SK-N-SH (cell line): ENCODE data around the gene SPSB1. TPM values are rescaled to one million over a fixed set of nuclear protein-coding genes. Genes with fewer than 3 reads are reported as not detected.

Source experiments
- CTCF ChIA-PET: fragments of 300-600, 350-600 bp; formaldehyde crosslinking; extraction: SDS; loops from one replicate; lab custom pipeline; 2021; lab: Yijun Ruan, JAX
- POLR2A ChIA-PET: fragments of 350-600 bp; sonication (Branson Sonifier 250); formaldehyde crosslinking; extraction: SDS; loops from one replicate; lab custom pipeline; 2020; ENCODE audit warnings: antibody characterized with exemption, inconsistent platforms; lab: Yijun Ruan, JAX
- DNase-seq: peaks from one replicate; pipeline ENCODE4 v3.0.0; 2012
- H2AFZ ChIP-seq: fragments of 200-600 bp; sonication (generic); 2 replicates; pipeline ENCODE4 v1.8.1; 2016; ENCODE audit warnings: antibody characterized with exemption, mild to moderate bottlenecking, low read depth
- H3F3A ChIP-seq: fragments of 200-600 bp; sonication (generic); replicated peaks from 2 replicates; pipeline ENCODE3; 2016; ENCODE audit warnings: antibody characterized with exemption, mild to moderate bottlenecking; ENCODE audit not compliant: insufficient read depth
- H3K27ac ChIP-seq, 2 experiments: fragments of 200-500 bp in 1 of 2; fragments of 200-600 bp in 1 of 2; sonication (Bioruptor generic) in 1 of 2; sonication (generic), shearing (Covaris generic) in 1 of 2; 2 replicates each; pipeline versions ENCODE4 v1.5.1 to v1.6.1; 2014 to 2016; ENCODE audit warnings: low read depth in 2 of 2, inconsistent platforms in 1 of 2, low read length in 1 of 2, mild to moderate bottlenecking in 1 of 2, mixed read lengths in 1 of 2
- H3K27me3 ChIP-seq: fragments of 200-600 bp; sonication (generic), shearing (Covaris generic); 2 replicates; pipeline ENCODE4 v1.6.1; 2016; ENCODE audit warnings: mixed run types; ENCODE audit not compliant: insufficient read depth
- H3K36me3 ChIP-seq, 2 experiments: fragments of 200-500 bp in 1 of 2; fragments of 200-600 bp in 1 of 2; sonication (Bioruptor generic) in 1 of 2; sonication (generic) in 1 of 2; replicated peaks in 1 of 2; 2 replicates each; pipeline versions ENCODE3 to v1.5.1; 2014 to 2016; ENCODE audit warnings: low read length in 1 of 2, mild to moderate bottlenecking in 1 of 2; ENCODE audit not compliant: insufficient read depth in 2 of 2, control insufficient read depth in 1 of 2
- H3K4me1 ChIP-seq, 2 experiments: fragments of 200-500 bp in 1 of 2; fragments of 200-600 bp in 1 of 2; sonication (Bioruptor generic) in 1 of 2; sonication (generic), shearing (Covaris generic) in 1 of 2; 2 replicates each; pipeline versions ENCODE4 v1.5.1 to v1.6.1; 2014 to 2016; ENCODE audit warnings: low read depth in 1 of 2, low read length in 1 of 2, mixed run types in 1 of 2; ENCODE audit not compliant: insufficient read depth in 2 of 2, control insufficient read depth in 1 of 2
- H3K4me2 ChIP-seq: fragments of 200-600 bp; sonication (generic), shearing (Covaris generic); 2 replicates; pipeline ENCODE4 v1.6.1; 2017; ENCODE audit warnings: mixed run types
- H3K4me3 ChIP-seq, 2 experiments: fragments of 200-500 bp in 1 of 2; fragments of 200-600 bp in 1 of 2; sonication (Bioruptor generic) in 1 of 2; sonication (generic), shearing (Covaris generic) in 1 of 2; 2 replicates each; pipeline versions ENCODE4 v1.5.1 to v1.8.1; 2014 to 2016; ENCODE audit warnings: low read depth in 2 of 2, inconsistent platforms in 1 of 2, low read length in 1 of 2, mild to moderate bottlenecking in 1 of 2, mixed read lengths in 1 of 2, moderate library complexity in 1 of 2
- H3K79me2 ChIP-seq: fragments of 200-600 bp; sonication (generic); 2 replicates; pipeline ENCODE4 v1.8.1; 2017; ENCODE audit warnings: mild to moderate bottlenecking; ENCODE audit not compliant: insufficient read depth
- H3K9ac ChIP-seq: fragments of 200-600 bp; sonication (generic); 2 replicates; pipeline ENCODE4 v1.6.1; 2017; ENCODE audit warnings: mixed run types
- H3K9me2 ChIP-seq: fragments of 200-600 bp; sonication (generic); 2 replicates; pipeline ENCODE4 v1.6.1; 2017; ENCODE audit warnings: mixed run types
- H3K9me3 ChIP-seq: fragments of 200-600 bp; sonication (generic); 2 replicates; pipeline ENCODE4 v1.6.1; 2017; ENCODE audit warnings: mixed run types, mild to moderate bottlenecking, moderate library complexity
- H4K20me1 ChIP-seq: fragments of 200-600 bp; sonication (generic); 2 replicates; pipeline ENCODE4 v1.6.1; 2017; ENCODE audit warnings: mild to moderate bottlenecking, mixed run types; ENCODE audit not compliant: insufficient read depth
- CHD2 ChIP-seq: fragments of 150-350 bp; IDR thresholded peaks from 2 replicates; pipeline ENCODE4 v1.6.1; 2018; ENCODE audit warnings: low read length; ENCODE audit not compliant: partially characterized antibody
- ELF1 ChIP-seq: IDR thresholded peaks from 2 replicates; pipeline ENCODE4 v1.4.0; 2012
- EZH2phosphoT487 ChIP-seq: fragments of 200-600 bp; sonication (generic); IDR thresholded peaks from 2 replicates; pipeline ENCODE4 v1.6.1; 2017; ENCODE audit warnings: low read depth, mixed run types, mild to moderate bottlenecking, antibody characterized with exemption, moderate library complexity, borderline replicate concordance
- FOSL2 ChIP-seq: IDR thresholded peaks from 2 replicates; pipeline ENCODE4 v1.4.0; 2012; ENCODE audit warnings: low read depth, mild to moderate bottlenecking, moderate library complexity, borderline replicate concordance
- GABPA ChIP-seq: IDR thresholded peaks from 2 replicates; pipeline ENCODE4 v1.4.0; 2012; ENCODE audit warnings: low read depth, mild to moderate bottlenecking
- MAX ChIP-seq: IDR thresholded peaks from 2 replicates; pipeline ENCODE4 v1.4.0; 2012; ENCODE audit warnings: low read depth
- NFIC ChIP-seq: IDR thresholded peaks from 2 replicates; pipeline ENCODE4 v1.4.0; 2012; ENCODE audit warnings: borderline replicate concordance
- NRF1 ChIP-seq: IDR thresholded peaks from 2 replicates; pipeline ENCODE4 v1.6.1; 2012; ENCODE audit warnings: low read depth, mild to moderate bottlenecking, low read length
- RAD21 ChIP-seq: IDR thresholded peaks from 2 replicates; pipeline ENCODE4 v1.6.1; 2012; ENCODE audit warnings: mild to moderate bottlenecking, low read length
- RCOR1 ChIP-seq: fragments of 150-350 bp; IDR thresholded peaks from 2 replicates; pipeline ENCODE4 v1.6.1; 2017; ENCODE audit warnings: antibody characterized with exemption, low read length
- RFX5 ChIP-seq: IDR thresholded peaks from 2 replicates; pipeline ENCODE4 v1.6.1; 2012; ENCODE audit warnings: mild to moderate bottlenecking, improper control_type of control experiment, low read length
- SIN3A ChIP-seq: IDR thresholded peaks from 2 replicates; pipeline ENCODE4 v1.6.1; 2012; ENCODE audit warnings: low read depth, mild to moderate bottlenecking, low read length, moderate library complexity, borderline replicate concordance
- TAF1 ChIP-seq: IDR thresholded peaks from 2 replicates; pipeline ENCODE4 v1.6.1; 2012; ENCODE audit warnings: low read depth, mild to moderate bottlenecking, low read length, moderate library complexity, borderline replicate concordance
- TCF12 ChIP-seq: IDR thresholded peaks from 2 replicates; pipeline ENCODE4 v1.4.0; 2012
- USF2 ChIP-seq: fragments of 150-350 bp; IDR thresholded peaks from 2 replicates; pipeline ENCODE4 v1.6.1; 2017; ENCODE audit warnings: antibody characterized with exemption, low read length, low read depth, borderline replicate concordance
- WGBS: methylation state at CpG from one replicate; pipeline ENCODE4 v1.1.6; 2017; ENCODE audit warnings: low lambda C conversion rate; 5-methylcytosine and 5-hydroxymethylcytosine counted together
- polyA plus RNA-seq, 3 experiments: library from polyadenylated mRNA; depleted of rRNA; stranded (reverse); fragments of >200 nt; gene quantifications; 2 replicates each; pipeline ENCODE4 v1.2.3, GENCODE V29; 2012
- TF ChIP-seq, protein P1 (sequence below): IDR thresholded peaks from 2 replicates; pipeline ENCODE4 v1.4.0; 2012; ENCODE audit warnings: low read depth, borderline replicate concordance
- TF ChIP-seq, protein P2 (sequence below): IDR thresholded peaks from 2 replicates; pipeline ENCODE4 v1.4.0; 2012; ENCODE audit warnings: low read depth, borderline replicate concordance

The SPSB1 gene
- polyA plus RNA-seq, 1 of the 3 experiments (the other 2 are of a cell fraction): 9.2 TPM

DNA sequence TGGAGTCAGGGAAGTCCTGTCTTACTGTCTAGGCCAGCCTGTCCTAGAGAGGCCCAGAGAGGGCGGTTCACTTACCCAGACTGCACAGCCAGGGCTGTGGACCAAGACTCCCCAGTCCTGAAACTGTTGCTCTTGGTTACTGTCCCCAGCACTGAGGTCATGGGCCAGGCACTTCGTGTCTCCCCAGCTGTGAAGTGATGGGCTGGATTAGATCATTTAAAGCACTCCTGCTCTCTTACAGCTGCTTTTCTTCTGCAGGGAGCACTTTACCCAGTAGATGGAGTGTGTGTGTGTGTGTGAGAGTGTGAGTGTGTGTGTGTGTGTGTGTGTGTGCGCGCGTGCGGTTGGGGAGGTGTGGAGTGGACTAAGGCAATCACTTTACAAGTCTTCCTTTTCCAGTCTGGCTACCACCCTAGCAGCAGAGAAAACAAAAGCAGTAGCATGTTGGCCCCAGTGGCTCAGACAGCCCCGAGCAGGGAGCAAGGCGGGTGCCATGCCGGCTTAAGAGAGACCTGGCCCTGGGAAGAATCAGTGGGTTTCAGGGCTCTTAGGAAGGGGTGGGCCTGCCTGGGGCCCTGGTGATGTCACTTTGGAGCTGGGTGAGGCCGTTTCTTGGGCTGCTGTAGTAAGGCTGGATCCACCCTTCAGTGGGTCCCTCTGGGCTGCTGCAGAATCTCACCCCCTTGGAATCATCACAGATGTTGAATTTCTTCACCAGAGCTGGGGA is 2.4 kb downstream of the SPSB1 start:
- Histone ChIP-seq H4K20me1 (peaks cover 16% of the 10 kb centered on the region), H3K9ac (no peak overlapping the region; the same call in 1 of the 2 replicates), H3K27me3 (no peaks in the 10 kb centered on the region), H3K79me2 (peaks cover 53% of the 10 kb centered on the region), H3K27ac (peak overlapping the region in 1 of 2 experiments; percentile 52; a peak in 1 of 4 replicates), H2AFZ (no peak overlapping the region), H3K9me3 (no peaks in the 10 kb centered on the region), H3K4me2 (peak overlapping the region; percentile 84), H3K9me2 (no peaks in the 10 kb centered on the region), H3K4me3 (peak overlapping the region in 1 of 2 experiments; percentile 81; a peak in 1 of 4 replicates)
- 73% methylated on average over 8 of the region's 10 CpGs for WGBS
- no peak for DNase-seq
- ChIA-PET CTCF (interaction anchor here (0.8 to 1.0 kb wide), 3 partner anchors 9 to 201 kb away, joined by 3 to 4 read pairs (median 3); no protein-coding TSS in a partner anchor), POLR2A (no interaction called here)
- TF ChIP-seq EZH2phosphoT487 (no peak), RAD21 (peak; percentile 13; the same call in 1 of the 2 replicates), TCF12 (no peak)
- TF ChIP-seq, protein P1, sequence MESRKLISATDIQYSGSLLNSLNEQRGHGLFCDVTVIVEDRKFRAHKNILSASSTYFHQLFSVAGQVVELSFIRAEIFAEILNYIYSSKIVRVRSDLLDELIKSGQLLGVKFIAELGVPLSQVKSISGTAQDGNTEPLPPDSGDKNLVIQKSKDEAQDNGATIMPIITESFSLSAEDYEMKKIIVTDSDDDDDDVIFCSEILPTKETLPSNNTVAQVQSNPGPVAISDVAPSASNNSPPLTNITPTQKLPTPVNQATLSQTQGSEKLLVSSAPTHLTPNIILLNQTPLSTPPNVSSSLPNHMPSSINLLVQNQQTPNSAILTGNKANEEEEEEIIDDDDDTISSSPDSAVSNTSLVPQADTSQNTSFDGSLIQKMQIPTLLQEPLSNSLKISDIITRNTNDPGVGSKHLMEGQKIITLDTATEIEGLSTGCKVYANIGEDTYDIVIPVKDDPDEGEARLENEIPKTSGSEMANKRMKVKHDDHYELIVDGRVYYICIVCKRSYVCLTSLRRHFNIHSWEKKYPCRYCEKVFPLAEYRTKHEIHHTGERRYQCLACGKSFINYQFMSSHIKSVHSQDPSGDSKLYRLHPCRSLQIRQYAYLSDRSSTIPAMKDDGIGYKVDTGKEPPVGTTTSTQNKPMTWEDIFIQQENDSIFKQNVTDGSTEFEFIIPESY: no peak
- TF ChIP-seq, all 33 proteins: peak for 1
- H3K36me3 ChIP-seq: no peaks in the 10 kb centered on the region
- peaks cover 21% of the 10 kb centered on the region for H3F3A ChIP-seq
- H3K4me1 ChIP-seq: peaks cover 7 to 15% of the 10 kb centered on the region in 2 experiments; a peak in 1 of 4 replicates

DNA sequence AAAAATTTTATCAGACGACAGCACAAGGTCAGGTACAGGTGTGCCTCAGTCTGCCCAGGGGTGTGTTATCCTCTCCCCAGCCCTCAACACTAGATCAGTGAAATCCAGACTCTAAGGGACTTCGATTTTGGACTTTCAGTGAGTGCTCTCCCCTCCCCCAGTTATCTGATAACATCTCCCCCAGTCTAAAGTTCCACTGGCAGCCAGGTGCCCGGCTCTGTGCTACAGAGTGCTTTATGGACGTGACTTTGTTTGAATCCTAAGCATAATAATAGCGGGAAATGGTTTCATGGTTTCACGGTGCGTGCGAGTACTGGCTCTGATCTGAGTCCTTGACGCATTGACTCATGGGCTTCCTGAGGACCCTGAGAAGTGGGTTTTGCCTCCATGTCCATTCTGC is 3.2 kb downstream of the SPSB1 start:
- H3K9ac ChIP-seq: no peak overlapping the region
- H3F3A ChIP-seq: peaks cover 13% of the 10 kb centered on the region
- H3K27ac ChIP-seq: no peak overlapping the region
- H2AFZ ChIP-seq: no peak overlapping the region
- ChIA-PET POLR2A (no interaction called here), CTCF (interaction anchor here (0.8 kb wide), 1 partner anchor 200 kb away, joined by 3 read pairs; no protein-coding TSS in a partner anchor)
- no peaks in the 10 kb centered on the region for H3K9me2 ChIP-seq
- H4K20me1 ChIP-seq: peaks cover 16% of the 10 kb centered on the region
- DNase-seq: no peak
- H3K36me3 ChIP-seq: no peaks in the 10 kb centered on the region
- no peaks in the 10 kb centered on the region for H3K27me3 ChIP-seq
- peaks cover 60% of the 10 kb centered on the region for H3K79me2 ChIP-seq
- no peak overlapping the region for H3K4me3 ChIP-seq
- no peaks in the 10 kb centered on the region for H3K9me3 ChIP-seq
- 91% methylated on average over 9 of the region's 9 CpGs for WGBS
- no peak overlapping the region for H3K4me2 ChIP-seq
- peaks cover 7 to 15% of the 10 kb centered on the region in 2 experiments; a peak in 1 of 4 replicates for H3K4me1 ChIP-seq
- TF ChIP-seq NFIC: no peak
- no peak for TF ChIP-seq ELF1
- TF ChIP-seq RCOR1: no peak
- no peak for TF ChIP-seq MAX
- no peak for TF ChIP-seq CHD2
- no peak for TF ChIP-seq RFX5
- no peak for TF ChIP-seq EZH2phosphoT487
- no peak for TF ChIP-seq NRF1
- TF ChIP-seq, protein P1: no peak
- no peak for TF ChIP-seq FOSL2
- TF ChIP-seq RAD21: no peak
- TF ChIP-seq, protein P2, sequence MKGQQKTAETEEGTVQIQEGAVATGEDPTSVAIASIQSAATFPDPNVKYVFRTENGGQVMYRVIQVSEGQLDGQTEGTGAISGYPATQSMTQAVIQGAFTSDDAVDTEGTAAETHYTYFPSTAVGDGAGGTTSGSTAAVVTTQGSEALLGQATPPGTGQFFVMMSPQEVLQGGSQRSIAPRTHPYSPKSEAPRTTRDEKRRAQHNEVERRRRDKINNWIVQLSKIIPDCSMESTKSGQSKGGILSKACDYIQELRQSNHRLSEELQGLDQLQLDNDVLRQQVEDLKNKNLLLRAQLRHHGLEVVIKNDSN: no peak
- TF ChIP-seq GABPA: no peak
- TF ChIP-seq USF2: no peak
- no peak for TF ChIP-seq TAF1
- no peak for TF ChIP-seq TCF12
- TF ChIP-seq SIN3A: no peak
